ENCODE measurements around the gene PTTG2. TPM values are rescaled to one million over a fixed set of nuclear protein-coding genes. Genes with fewer than 3 reads are reported as not detected.

PTTG2 gene
- total RNA-seq, 6 experiments from 2014 or later: not detected

DNA sequence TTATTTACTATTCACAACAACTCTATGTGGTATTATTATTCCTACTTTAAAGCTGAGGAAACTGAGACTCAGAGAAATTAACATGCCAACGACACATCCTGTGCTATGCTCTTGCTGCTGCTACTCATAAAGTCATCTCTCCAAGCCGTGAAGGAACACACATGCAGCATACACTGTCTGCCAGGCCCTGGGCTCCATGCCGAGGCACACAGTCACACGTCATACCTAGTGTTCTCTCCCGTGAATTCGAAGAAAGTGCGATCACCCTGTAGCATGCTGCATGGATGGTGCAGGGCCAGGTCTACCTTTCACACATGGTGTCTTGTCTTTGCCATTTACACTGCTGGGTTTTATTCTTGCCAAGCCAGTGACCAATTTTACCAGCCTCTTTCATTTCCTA lies 35.3 kb upstream of the PTTG2 start:
- Mint-ChIP-seq H3K27ac (no peak overlapping the region), H3K27me3 (ENCODE audit: insufficient read depth) (peaks cover 12% of the 10 kb centered on the region), H3K36me3 (ENCODE audit: low read depth) (no peaks in the 10 kb centered on the region), H3K9me3 (no peaks in the 10 kb centered on the region), H3K4me3 (no peak overlapping the region), H3K4me1 (ENCODE audit: low read depth) (no peaks in the 10 kb centered on the region)
- no peak for DNase-seq
- no peak for TF ChIP-seq CTCF (IDR thresholded peaks at IDR 0.05)

GRCh38 chr4:37927434-37927833 lies 32.8 kb upstream of the PTTG2 start:
- Mint-ChIP-seq H3K4me3 (no peak overlapping the region), H3K27ac (no peak overlapping the region), H3K36me3 (ENCODE audit: low read depth) (no peaks in the 10 kb centered on the region), H3K27me3 (ENCODE audit: insufficient read depth) (peaks cover 11% of the 10 kb centered on the region), H3K9me3 (no peaks in the 10 kb centered on the region), H3K4me1 (ENCODE audit: low read depth) (peaks cover 9% of the 10 kb centered on the region)
- no peak for TF ChIP-seq CTCF (IDR thresholded peaks at IDR 0.05)
- DNase-seq: no peak

DNA sequence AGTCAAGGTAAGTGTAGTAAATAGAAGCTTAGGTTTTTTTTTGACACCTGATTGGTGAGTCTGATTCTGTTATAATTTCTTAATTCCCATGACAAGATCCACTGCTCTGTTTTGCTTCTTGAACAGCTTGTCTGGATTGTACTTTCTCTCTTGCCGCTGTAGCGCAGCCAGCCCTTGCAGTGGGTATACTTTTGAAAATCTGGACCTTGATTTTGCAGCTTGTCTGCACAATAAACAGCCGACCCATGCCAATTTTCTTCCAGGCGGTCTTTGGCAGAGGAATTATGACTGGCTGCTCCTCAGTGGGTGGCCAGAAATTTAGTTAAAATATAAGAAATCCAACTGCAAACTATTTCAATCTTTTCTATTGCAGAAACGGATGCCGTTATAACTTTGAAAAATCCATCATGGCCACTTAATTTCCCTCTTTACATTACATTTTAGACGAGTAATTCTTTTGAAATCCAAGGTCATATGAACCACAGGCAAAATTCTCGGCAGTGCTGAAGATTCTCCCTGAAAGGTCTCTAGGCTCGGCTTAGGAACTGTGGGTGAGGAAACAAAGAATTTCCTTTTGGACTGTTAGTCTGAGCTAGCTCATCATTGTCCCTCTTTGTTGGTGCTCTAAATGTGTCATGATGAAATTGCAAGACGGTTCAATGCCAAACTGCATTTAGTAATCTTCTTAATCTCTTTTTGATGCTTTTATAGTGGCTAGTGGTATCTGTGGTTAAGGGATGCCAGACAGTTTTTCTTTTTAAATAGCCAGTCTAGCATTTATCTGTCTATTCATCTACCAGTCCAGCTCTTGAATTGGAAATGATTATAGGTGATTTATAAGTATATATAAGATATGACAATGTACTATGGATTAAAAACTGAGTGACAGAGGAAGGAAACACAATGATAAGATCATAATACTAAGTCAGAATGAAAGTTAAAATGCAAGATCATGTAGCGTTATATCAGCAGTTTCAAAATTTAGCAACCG lies 31.5 kb upstream of the PTTG2 start:
- Mint-ChIP-seq H3K4me3 (no peak overlapping the region), H3K27ac (no peak overlapping the region), H3K36me3 (ENCODE audit: low read depth) (no peaks in the 10 kb centered on the region), H3K9me3 (no peaks in the 10 kb centered on the region), H3K4me1 (ENCODE audit: low read depth) (peaks cover 9% of the 10 kb centered on the region), H3K27me3 (ENCODE audit: insufficient read depth) (peaks cover 11% of the 10 kb centered on the region)
- no peak for DNase-seq
- no peak for TF ChIP-seq CTCF (IDR thresholded peaks at IDR 0.05)

GRCh38 chr4:37934096-37934495 lies 26.1 kb upstream of the PTTG2 start:
- H3K36me3 Mint-ChIP-seq (ENCODE audit: low read depth): no peaks in the 10 kb centered on the region
- H3K27me3 Mint-ChIP-seq (ENCODE audit: insufficient read depth): peaks cover 14% of the 10 kb centered on the region
- H3K4me3 Mint-ChIP-seq: no peak overlapping the region
- no peak for TF ChIP-seq CTCF (IDR thresholded peaks at IDR 0.05)
- peaks cover 9% of the 10 kb centered on the region for H3K4me1 Mint-ChIP-seq (ENCODE audit: low read depth)
- no peak overlapping the region for H3K27ac Mint-ChIP-seq
- no peaks in the 10 kb centered on the region for H3K9me3 Mint-ChIP-seq
- no peak for DNase-seq

DNA sequence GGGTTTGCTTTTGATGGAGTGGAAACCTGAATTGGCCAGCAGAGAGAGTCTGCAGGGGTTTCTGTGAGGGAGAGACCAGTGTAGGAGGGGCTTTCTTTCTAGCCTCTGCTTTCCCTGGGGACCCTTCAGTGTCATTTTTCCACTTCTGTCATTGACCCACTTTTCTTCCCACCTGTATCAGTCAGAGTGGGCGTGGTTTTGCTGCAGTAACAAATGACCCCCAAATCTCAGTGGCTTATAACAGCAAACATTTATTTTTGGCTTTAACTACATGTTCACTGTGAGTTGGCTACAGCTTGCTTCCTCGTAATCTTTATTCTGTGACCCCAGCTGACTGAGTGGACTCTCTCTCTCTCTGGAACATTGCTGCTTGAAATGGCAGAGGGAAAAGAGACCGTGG lies 25.6 kb upstream of the PTTG2 start:
- Mint-ChIP-seq H3K27ac (no peak overlapping the region), H3K4me3 (no peak overlapping the region), H3K36me3 (ENCODE audit: low read depth) (no peaks in the 10 kb centered on the region), H3K27me3 (ENCODE audit: insufficient read depth) (peaks cover 15% of the 10 kb centered on the region), H3K4me1 (ENCODE audit: low read depth) (peaks cover 9% of the 10 kb centered on the region), H3K9me3 (no peaks in the 10 kb centered on the region)
- DNase-seq: no peak
- TF ChIP-seq CTCF (IDR thresholded peaks at IDR 0.05): no peak
